ENCODE results near the gene FAM185A. TPM values are rescaled to one million over a fixed set of nuclear protein-coding genes. Genes with fewer than 3 reads are reported as not detected.
"Not testable (repeated sequence)": the region's sequence is repeated elsewhere in the genome, so short reads cannot be mapped to it uniquely, and the experiment has no call there.

Gene FAM185A
- total RNA-seq, 3 donors from 2014 or later, result 10.4 to 22.5 (median 20.3) TPM

DNA sequence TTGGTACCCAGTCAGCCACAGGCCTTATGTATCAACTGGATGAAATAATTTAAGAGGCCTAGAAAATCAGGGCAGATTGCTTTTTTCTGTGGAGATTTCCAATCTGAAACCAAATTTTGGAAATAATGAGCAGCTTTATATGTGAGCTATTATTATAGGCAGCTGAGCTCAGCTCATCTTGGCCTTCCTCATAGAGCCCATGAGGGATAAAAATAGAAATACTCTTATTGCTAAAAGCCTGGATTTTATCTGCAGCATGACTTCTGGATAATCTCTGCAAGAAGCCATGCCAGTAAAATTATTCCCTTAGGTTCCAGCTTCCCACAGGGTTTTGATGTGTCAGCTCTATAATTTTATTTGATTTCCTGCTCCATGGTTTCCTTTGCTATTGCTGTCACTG, 43.0 kb downstream of the FAM185A start:
- H3K27me3 ChIP-seq; H3K36me3 ChIP-seq; intact Hi-C loops (cut with DNase I; ENCODE audit: low total_unique reads); H3K4me1 ChIP-seq; H3K9me3 ChIP-seq; H3K27ac ChIP-seq; H3K4me3 ChIP-seq; DNase-seq (ENCODE audit: low spot score in 2 of 2): not testable (repeated sequence)

DNA sequence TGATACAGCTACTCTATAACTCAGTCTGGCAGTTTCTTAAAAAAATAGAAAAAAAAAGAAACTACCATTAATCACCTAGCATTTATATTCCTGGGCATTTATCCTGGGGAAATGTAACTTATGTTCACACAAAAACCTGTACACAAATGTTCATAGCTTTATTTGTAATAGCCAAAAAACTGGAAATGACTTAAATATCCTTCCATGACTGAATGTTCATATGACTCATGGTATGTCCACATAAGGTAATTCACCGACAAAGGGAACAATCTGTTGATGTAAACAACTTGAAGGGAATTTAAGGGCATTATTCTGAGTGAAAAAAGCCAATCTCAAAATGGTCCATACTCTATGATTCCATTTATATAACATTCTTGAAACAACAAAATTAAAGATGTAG, 45.8 kb downstream of the FAM185A start:
- intact Hi-C loops (cut with DNase I; ENCODE audit: low total_unique reads); DNase-seq (ENCODE audit: low spot score in 2 of 2); H3K9me3 ChIP-seq; H3K4me1 ChIP-seq; H3K36me3 ChIP-seq; H3K4me3 ChIP-seq; H3K27ac ChIP-seq; H3K27me3 ChIP-seq: not testable (repeated sequence)

DNA sequence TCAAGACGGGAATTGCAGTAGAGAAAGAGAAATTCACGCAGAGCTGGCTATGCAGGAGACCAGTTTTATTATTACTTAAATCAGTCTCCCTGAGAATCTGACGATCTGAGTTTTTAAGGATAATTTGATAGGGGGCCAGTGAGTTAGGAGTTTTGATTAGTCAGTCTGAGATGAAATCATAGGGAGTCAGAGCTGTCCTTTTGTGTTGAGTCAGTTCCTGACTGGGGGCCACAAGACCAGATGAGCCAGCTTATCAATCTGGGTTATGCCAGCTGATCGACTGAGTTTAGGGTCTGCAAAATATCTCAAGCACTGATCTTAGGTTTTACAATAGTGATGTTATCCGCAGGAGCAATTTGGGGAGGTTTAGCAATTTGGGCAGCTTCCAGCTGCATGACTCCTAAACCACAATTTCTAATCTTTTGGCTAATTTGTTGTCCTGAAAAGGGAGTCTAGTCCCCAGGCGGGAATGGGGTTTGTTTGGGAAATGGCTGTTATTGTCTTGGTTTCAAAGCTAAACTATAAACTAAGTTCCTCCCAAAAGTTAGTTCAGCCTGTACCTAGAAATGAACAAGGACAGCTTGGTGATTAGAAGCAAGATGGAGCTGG, 47.3 kb downstream of the FAM185A start:
- H3K27ac ChIP-seq; intact Hi-C loops (cut with DNase I; ENCODE audit: low total_unique reads); H3K36me3 ChIP-seq; H3K4me1 ChIP-seq; H3K4me3 ChIP-seq; H3K9me3 ChIP-seq; H3K27me3 ChIP-seq; DNase-seq (ENCODE audit: low spot score in 2 of 2): not testable (repeated sequence)

DNA sequence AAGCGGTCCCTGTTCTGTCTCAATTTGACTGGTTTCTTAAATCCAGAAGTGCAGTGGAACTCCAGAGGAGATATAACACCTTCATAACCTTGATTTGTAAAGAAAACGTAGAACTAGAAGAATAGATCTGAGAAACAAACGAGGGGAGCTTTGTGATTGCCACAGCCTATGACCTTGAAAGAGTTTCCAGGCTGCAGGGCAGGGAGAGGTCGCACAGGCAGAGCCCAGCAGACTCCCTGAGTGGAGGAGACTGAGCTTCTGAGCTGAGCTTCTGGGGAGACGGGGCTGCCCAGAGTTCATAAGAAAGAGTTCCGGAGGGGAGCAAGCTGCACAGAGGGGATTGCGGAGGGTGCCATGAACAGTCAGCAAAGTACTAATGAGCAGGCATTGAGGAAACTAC, 57.8 kb downstream of the FAM185A start:
- no peak for DNase-seq (ENCODE audit: low spot score in 2 of 2)
- Histone ChIP-seq H3K9me3 (no peaks in the 10 kb centered on the region), H3K36me3 (no peaks in the 10 kb centered on the region), H3K27ac (no peak overlapping the region), H3K4me3 (no peak overlapping the region), H3K27me3 (no peaks in the 10 kb centered on the region), H3K4me1 (no peaks in the 10 kb centered on the region)
- intact Hi-C loops (cut with DNase I; ENCODE audit: low total_unique reads), result no loop called here
- TF ChIP-seq, protein P1, sequence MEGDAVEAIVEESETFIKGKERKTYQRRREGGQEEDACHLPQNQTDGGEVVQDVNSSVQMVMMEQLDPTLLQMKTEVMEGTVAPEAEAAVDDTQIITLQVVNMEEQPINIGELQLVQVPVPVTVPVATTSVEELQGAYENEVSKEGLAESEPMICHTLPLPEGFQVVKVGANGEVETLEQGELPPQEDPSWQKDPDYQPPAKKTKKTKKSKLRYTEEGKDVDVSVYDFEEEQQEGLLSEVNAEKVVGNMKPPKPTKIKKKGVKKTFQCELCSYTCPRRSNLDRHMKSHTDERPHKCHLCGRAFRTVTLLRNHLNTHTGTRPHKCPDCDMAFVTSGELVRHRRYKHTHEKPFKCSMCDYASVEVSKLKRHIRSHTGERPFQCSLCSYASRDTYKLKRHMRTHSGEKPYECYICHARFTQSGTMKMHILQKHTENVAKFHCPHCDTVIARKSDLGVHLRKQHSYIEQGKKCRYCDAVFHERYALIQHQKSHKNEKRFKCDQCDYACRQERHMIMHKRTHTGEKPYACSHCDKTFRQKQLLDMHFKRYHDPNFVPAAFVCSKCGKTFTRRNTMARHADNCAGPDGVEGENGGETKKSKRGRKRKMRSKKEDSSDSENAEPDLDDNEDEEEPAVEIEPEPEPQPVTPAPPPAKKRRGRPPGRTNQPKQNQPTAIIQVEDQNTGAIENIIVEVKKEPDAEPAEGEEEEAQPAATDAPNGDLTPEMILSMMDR (IDR thresholded peaks at IDR 0.05), result no peak
- TF ChIP-seq POLR2AphosphoS5 (IDR thresholded peaks at IDR 0.05), result no peak
- TF ChIP-seq POLR2A (IDR thresholded peaks at IDR 0.05), result no peak

DNA sequence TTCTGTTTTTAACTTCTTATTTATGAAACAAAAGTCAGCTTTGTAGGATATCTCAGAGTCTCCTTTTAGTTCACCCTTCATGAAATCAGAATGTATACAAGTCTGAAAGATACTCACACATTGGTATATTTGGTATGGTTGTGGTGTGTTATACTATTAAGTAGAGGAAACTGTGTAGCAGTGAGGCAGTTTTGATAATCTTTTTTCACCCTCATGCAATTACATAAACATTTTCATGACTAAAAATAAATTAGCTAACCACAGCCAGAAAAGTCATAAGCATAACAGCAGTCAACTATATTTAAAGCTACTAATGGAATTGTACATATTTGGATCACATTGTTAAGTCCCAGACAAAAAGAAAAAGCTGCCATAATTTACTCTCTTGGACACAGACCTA, 62.1 kb downstream of the FAM185A start:
- intact Hi-C loops (cut with DNase I; ENCODE audit: low total_unique reads), result no loop called here
- Histone ChIP-seq H3K9me3 (no peaks in the 10 kb centered on the region), H3K27ac (no peak overlapping the region)

DNA sequence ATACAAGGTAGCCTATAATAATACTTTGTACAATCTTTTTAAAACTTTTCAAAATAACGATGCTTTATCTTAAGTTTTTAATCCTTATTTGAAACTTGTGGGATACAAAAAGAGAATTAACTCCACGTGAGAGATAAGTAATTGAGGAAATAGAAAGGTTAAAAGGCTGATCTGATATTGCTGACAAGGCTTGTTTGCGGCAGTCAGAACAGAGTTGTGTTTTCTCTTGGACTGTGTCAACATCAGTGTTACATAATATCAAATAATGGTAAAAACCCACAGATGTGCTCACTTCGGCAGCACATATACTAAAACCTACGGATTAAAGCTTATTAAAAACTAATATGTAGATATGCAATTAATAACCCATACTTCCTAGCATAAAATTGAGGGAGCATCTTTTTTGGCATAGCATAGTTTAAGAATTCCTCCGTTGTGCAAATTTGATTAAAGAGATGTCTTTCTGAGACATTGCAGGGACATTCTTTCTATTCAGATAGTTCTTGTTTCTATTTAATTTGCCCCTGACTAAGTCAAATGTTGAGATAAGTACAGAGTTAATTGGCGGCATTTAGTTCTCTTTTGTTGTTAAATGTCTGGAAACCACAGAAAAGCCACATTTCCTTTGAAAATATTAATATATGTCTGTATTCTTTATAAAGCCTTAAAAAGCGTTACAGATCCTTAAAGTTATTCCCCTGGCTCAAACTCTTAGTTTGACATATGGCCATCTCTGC, 63.3 kb downstream of the FAM185A start:
- Histone ChIP-seq H3K4me1 (no peaks in the 10 kb centered on the region), H3K4me3 (no peak overlapping the region), H3K27me3 (no peaks in the 10 kb centered on the region), H3K9me3 (no peaks in the 10 kb centered on the region), H3K27ac (no peak overlapping the region), H3K36me3 (no peaks in the 10 kb centered on the region)
- TF ChIP-seq POLR2AphosphoS5 (IDR thresholded peaks at IDR 0.05) (no peak), POLR2A (IDR thresholded peaks at IDR 0.05) (no peak)
- TF ChIP-seq, protein P1 (IDR thresholded peaks at IDR 0.05), result no peak
- DNase-seq (ENCODE audit: low spot score in 2 of 2), result no peak
- intact Hi-C loops (cut with DNase I; ENCODE audit: low total_unique reads), result no loop called here

More for the DNA sequence above, 62.1 kb downstream of the FAM185A start:
- TF ChIP-seq, protein P1 (IDR thresholded peaks at IDR 0.05), result no peak
- TF ChIP-seq POLR2A (IDR thresholded peaks at IDR 0.05), result no peak
- TF ChIP-seq POLR2AphosphoS5 (IDR thresholded peaks at IDR 0.05), result no peak
- no peak for DNase-seq (ENCODE audit: low spot score in 2 of 2)
- H3K36me3 ChIP-seq, result no peaks in the 10 kb centered on the region
- no peaks in the 10 kb centered on the region for H3K27me3 ChIP-seq
- no peak overlapping the region for H3K4me3 ChIP-seq
- H3K4me1 ChIP-seq, result no peaks in the 10 kb centered on the region
